ENCODE measurements around the gene WWC2. TPM values are rescaled to one million over a fixed set of nuclear protein-coding genes. Genes with fewer than 3 reads are reported as not detected.
"Not testable (repeated sequence)": the region's sequence is repeated elsewhere in the genome, so short reads cannot be mapped to it uniquely, and the experiment has no call there.

The WWC2 gene
- total RNA-seq, 1 experiment from 2014 or later = 4.1 TPM

GRCh38 chr4:183142571-183143550, 43.8 kb downstream of the WWC2 start:
- peak; percentile 73 for DNase-seq (ENCODE audit: low read depth)

- DNase-seq (ENCODE audit: low read depth) = no peak
Observed at GRCh38 chr4:183144787-183145186, 45.7 kb downstream of the WWC2 start.

GRCh38 chr4:183145773-183146172, 46.7 kb downstream of the WWC2 start:
- DNase-seq (ENCODE audit: low read depth) = no peak

- DNase-seq (ENCODE audit: low read depth) = no peak
Observed at GRCh38 chr4:183146478-183146877, 47.4 kb downstream of the WWC2 start.

- DNase-seq (ENCODE audit: low read depth) = no peak
Observed at GRCh38 chr4:183147196-183147595, 48.1 kb downstream of the WWC2 start.

- no peak for DNase-seq (ENCODE audit: low read depth)
Observed at GRCh38 chr4:183147983-183148382, 48.9 kb downstream of the WWC2 start.

- DNase-seq (ENCODE audit: low read depth) = no peak
Observed at GRCh38 chr4:183149616-183150539, 50.8 kb downstream of the WWC2 start.

- not testable (repeated sequence) for DNase-seq (ENCODE audit: low read depth)
Observed at GRCh38 chr4:183150664-183151063, 51.6 kb downstream of the WWC2 start.

- DNase-seq (ENCODE audit: low read depth) = not testable (repeated sequence)
Observed at GRCh38 chr4:183152232-183152631, 53.2 kb downstream of the WWC2 start.

- DNase-seq (ENCODE audit: low read depth) = no peak
Observed at GRCh38 chr4:183153190-183153916, 54.3 kb downstream of the WWC2 start.

- DNase-seq (ENCODE audit: low read depth) = no peak
Observed at GRCh38 chr4:183154701-183155391, 55.8 kb downstream of the WWC2 start.

GRCh38 chr4:183155450-183156184, 56.6 kb downstream of the WWC2 start:
- no peak for DNase-seq (ENCODE audit: low read depth)

- no peak for DNase-seq (ENCODE audit: low read depth)
Observed at GRCh38 chr4:183157215-183157614, 58.2 kb downstream of the WWC2 start.

- DNase-seq (ENCODE audit: low read depth) = no peak
Observed at GRCh38 chr4:183158062-183158461, 59.0 kb downstream of the WWC2 start.

- DNase-seq (ENCODE audit: low read depth) = no peak
Observed at GRCh38 chr4:183161630-183162029, 62.6 kb downstream of the WWC2 start.

- no peak for DNase-seq (ENCODE audit: low read depth)
Observed at GRCh38 chr4:183163135-183163534, 64.1 kb downstream of the WWC2 start.

- no peak for DNase-seq (ENCODE audit: low read depth)
Observed at GRCh38 chr4:183164963-183165362, 65.9 kb downstream of the WWC2 start.

GRCh38 chr4:183165376-183165775, 66.3 kb downstream of the WWC2 start:
- no peak for DNase-seq (ENCODE audit: low read depth)

- DNase-seq (ENCODE audit: low read depth) = no peak
Observed at GRCh38 chr4:183170894-183171293, 71.8 kb downstream of the WWC2 start.

Measured in Daoy (cell line).